ENCODE data around the gene SBF2. TPM values are rescaled to one million over a fixed set of nuclear protein-coding genes. Genes with fewer than 3 reads are reported as not detected.

The SBF2 gene
- total RNA-seq, 5 donors from 2014 or later (not counting 1 experiment from before 2014, with no cell fraction given): 9.5 to 23.5 (median 13.0) TPM

GRCh38 chr11:10294290-10294953 is 403 bp upstream of the SBF2 start:
- Histone ChIP-seq H3K27ac (ENCODE audit: low read length) (no peak overlapping the region), H3K27me3 (replicated peaks in 1 of 2; ENCODE audit: control insufficient read depth in 2 of 2, extremely low read depth in 1 of 2, insufficient read depth in 2 of 2, low read length in 1 of 2) (peaks cover 3 to 11% of the 10 kb centered on the region in 2 experiments), H3K4me1 (ENCODE audit: control insufficient read depth in 1 of 2, extremely low read depth in 1 of 2, insufficient read depth in 2 of 2, low read length in 2 of 2) (peaks cover 18 to 24% of the 10 kb centered on the region in 2 experiments), H3K9me3 (no peaks in the 10 kb centered on the region), H3K36me3 (ENCODE audit: control insufficient read depth in 2 of 2, extremely low read depth in 1 of 2, insufficient read depth in 1 of 2, low read length in 1 of 2) (no peaks in the 10 kb centered on the region), H3K4me3 (ENCODE audit: control insufficient read depth in 1 of 2, extremely low read depth in 1 of 2, low read length in 1 of 2) (peak overlapping the region; percentile 54 to 58)
- peak overlapping the region in 1 of 2 donors; percentile 58 for H3K27ac Mint-ChIP-seq
- peaks cover 36 to 48% (median 44%) of the 10 kb centered on the region in 3 donors for H3K4me1 Mint-ChIP-seq
- ATAC-seq (replicated peaks in 1 of 4) (no peak), DNase-seq (no peak)
- 2% methylated on average over 33 of the region's 45 CpGs for WGBS (ENCODE audit: insufficient coverage)
- no peaks in the 10 kb centered on the region for H3K9me3 Mint-ChIP-seq
- POLR2A ChIA-PET: no interaction called here
- H3K27me3 Mint-ChIP-seq: peaks cover 15 to 23% of the 10 kb centered on the region in 2 donors
- CTCF ChIA-PET: no interaction called here
- peak overlapping the region; percentile 76 to 85 (median 84) for H3K4me3 Mint-ChIP-seq
- peaks cover 6% of the 10 kb centered on the region for H3K36me3 Mint-ChIP-seq

- ATAC-seq (replicated peaks in 1 of 4): no peak
- Histone ChIP-seq H3K4me3 (ENCODE audit: control insufficient read depth in 1 of 2, extremely low read depth in 1 of 2, low read length in 1 of 2) (no peak overlapping the region), H3K36me3 (ENCODE audit: control insufficient read depth in 2 of 2, extremely low read depth in 1 of 2, insufficient read depth in 1 of 2, low read length in 1 of 2) (no peaks in the 10 kb centered on the region), H3K27me3 (replicated peaks in 1 of 2; ENCODE audit: control insufficient read depth in 2 of 2, extremely low read depth in 1 of 2, insufficient read depth in 2 of 2, low read length in 1 of 2) (peaks cover 3 to 16% of the 10 kb centered on the region in 2 experiments), H3K27ac (ENCODE audit: low read length) (no peak overlapping the region), H3K4me1 (ENCODE audit: control insufficient read depth in 1 of 2, extremely low read depth in 1 of 2, insufficient read depth in 2 of 2, low read length in 2 of 2) (peaks cover 15 to 16% of the 10 kb centered on the region in 2 experiments), H3K9me3 (no peaks in the 10 kb centered on the region)
- H3K36me3 Mint-ChIP-seq: peaks cover 6% of the 10 kb centered on the region
- POLR2A ChIA-PET: no interaction called here
- CTCF ChIA-PET: interaction anchor here in 1 of 2 donors (0.8 kb wide), 1 partner anchor 11 kb away, joined by 3 read pairs; no protein-coding TSS in a partner anchor
- H3K27ac Mint-ChIP-seq: no peak overlapping the region
- H3K4me3 Mint-ChIP-seq: peak overlapping the region; percentile 35 to 71 (median 64)
- 88% methylated on average over 11 of the region's 17 CpGs for WGBS (ENCODE audit: insufficient coverage)
- H3K9me3 Mint-ChIP-seq: no peaks in the 10 kb centered on the region
- H3K27me3 Mint-ChIP-seq: peaks cover 15 to 23% of the 10 kb centered on the region in 2 donors
- peaks cover 27 to 36% (median 29%) of the 10 kb centered on the region in 3 donors for H3K4me1 Mint-ChIP-seq
- no peak for DNase-seq
Observed at GRCh38 chr11:10291801-10292638, 2.0 kb downstream of the SBF2 start.

GRCh38 chr11:10289765-10290380 is 4.1 kb downstream of the SBF2 start:
- Mint-ChIP-seq H3K27ac (no peak overlapping the region), H3K27me3 (peaks cover under 1 to 9% of the 10 kb centered on the region in 2 donors), H3K36me3 (peaks cover 13% of the 10 kb centered on the region), H3K9me3 (no peaks in the 10 kb centered on the region), H3K4me3 (no peak overlapping the region), H3K4me1 (peaks cover 18 to 32% (median 23%) of the 10 kb centered on the region in 3 donors)
- Histone ChIP-seq H3K4me1 (ENCODE audit: control insufficient read depth in 1 of 2, extremely low read depth in 1 of 2, insufficient read depth in 2 of 2, low read length in 2 of 2) (peaks cover 12% of the 10 kb centered on the region in 2 experiments), H3K27ac (ENCODE audit: low read length) (no peak overlapping the region), H3K27me3 (replicated peaks in 1 of 2; ENCODE audit: control insufficient read depth in 2 of 2, extremely low read depth in 1 of 2, insufficient read depth in 2 of 2, low read length in 1 of 2) (peaks cover 0 to 16% of the 10 kb centered on the region in 2 experiments), H3K9me3 (no peaks in the 10 kb centered on the region), H3K4me3 (ENCODE audit: control insufficient read depth in 1 of 2, extremely low read depth in 1 of 2, low read length in 1 of 2) (no peak overlapping the region), H3K36me3 (ENCODE audit: control insufficient read depth in 2 of 2, extremely low read depth in 1 of 2, insufficient read depth in 1 of 2, low read length in 1 of 2) (no peaks in the 10 kb centered on the region)
- CTCF ChIA-PET: interaction anchor here in 1 of 2 donors (0.5 to 0.6 kb wide), 2 partner anchors 100 to 1048 kb away, joined by 5 to 9 read pairs; no protein-coding TSS in a partner anchor
- POLR2A ChIA-PET: no interaction called here
- DNase-seq (no peak), ATAC-seq (replicated peaks in 1 of 4) (no peak)
- WGBS (ENCODE audit: insufficient coverage): 93% methylated on average over 2 of the region's 10 CpGs

- 88% methylated on average over 22 of the region's 24 CpGs for WGBS (ENCODE audit: insufficient coverage)
- Histone ChIP-seq H3K36me3 (ENCODE audit: control insufficient read depth in 2 of 2, extremely low read depth in 1 of 2, insufficient read depth in 1 of 2, low read length in 1 of 2) (no peaks in the 10 kb centered on the region), H3K4me1 (ENCODE audit: control insufficient read depth in 1 of 2, extremely low read depth in 1 of 2, insufficient read depth in 2 of 2, low read length in 2 of 2) (peaks cover 5 to 7% of the 10 kb centered on the region in 2 experiments), H3K27me3 (replicated peaks in 1 of 2; ENCODE audit: control insufficient read depth in 2 of 2, extremely low read depth in 1 of 2, insufficient read depth in 2 of 2, low read length in 1 of 2) (peaks cover 0 to 9% of the 10 kb centered on the region in 2 experiments), H3K27ac (ENCODE audit: low read length) (no peak overlapping the region), H3K9me3 (no peaks in the 10 kb centered on the region), H3K4me3 (ENCODE audit: control insufficient read depth in 1 of 2, extremely low read depth in 1 of 2, low read length in 1 of 2) (no peak overlapping the region)
- ChIA-PET POLR2A (interaction anchor here in 1 of 2 donors (0.8 kb wide), 1 partner anchor 19 kb away, joined by 3 read pairs; no protein-coding TSS in a partner anchor), CTCF (interaction anchor here (0.5 to 1.4 kb wide), 2 partner anchors 9 to 1048 kb away, joined by 5 to 9 read pairs; no protein-coding TSS in a partner anchor)
- peaks cover 13% of the 10 kb centered on the region for H3K36me3 Mint-ChIP-seq
- DNase-seq (no peak), ATAC-seq (replicated peaks in 1 of 4) (no peak)
- H3K4me1 Mint-ChIP-seq: peaks cover 16 to 31% (median 20%) of the 10 kb centered on the region in 3 donors
- peaks cover 0 to 8% of the 10 kb centered on the region in 2 donors for H3K27me3 Mint-ChIP-seq
- H3K4me3 Mint-ChIP-seq: no peak overlapping the region
- no peak overlapping the region for H3K27ac Mint-ChIP-seq
- H3K9me3 Mint-ChIP-seq: no peaks in the 10 kb centered on the region
Observed at GRCh38 chr11:10288881-10289764, 4.9 kb downstream of the SBF2 start.

- ATAC-seq (replicated peaks in 1 of 4) (no peak), DNase-seq (no peak)
- Mint-ChIP-seq H3K27ac (no peak overlapping the region), H3K9me3 (no peaks in the 10 kb centered on the region), H3K4me1 (peaks cover 15 to 30% (median 18%) of the 10 kb centered on the region in 3 donors), H3K4me3 (no peak overlapping the region), H3K36me3 (peaks cover 13% of the 10 kb centered on the region), H3K27me3 (peaks cover 0 to 8% of the 10 kb centered on the region in 2 donors)
- Histone ChIP-seq H3K36me3 (ENCODE audit: control insufficient read depth in 2 of 2, extremely low read depth in 1 of 2, insufficient read depth in 1 of 2, low read length in 1 of 2) (no peaks in the 10 kb centered on the region), H3K4me1 (ENCODE audit: control insufficient read depth in 1 of 2, extremely low read depth in 1 of 2, insufficient read depth in 2 of 2, low read length in 2 of 2) (peaks cover 0 to 4% of the 10 kb centered on the region in 2 experiments), H3K9me3 (no peaks in the 10 kb centered on the region), H3K4me3 (ENCODE audit: control insufficient read depth in 1 of 2, extremely low read depth in 1 of 2, low read length in 1 of 2) (no peak overlapping the region), H3K27ac (ENCODE audit: low read length) (no peak overlapping the region), H3K27me3 (replicated peaks in 1 of 2; ENCODE audit: control insufficient read depth in 2 of 2, extremely low read depth in 1 of 2, insufficient read depth in 2 of 2, low read length in 1 of 2) (peaks cover 0 to 9% of the 10 kb centered on the region in 2 experiments)
- ChIA-PET CTCF (interaction anchor here (0.6 to 1.4 kb wide), 4 partner anchors 10 to 628 kb away, joined by 3 to 8 read pairs (median 4); no protein-coding TSS in a partner anchor), POLR2A (interaction anchor here in 1 of 2 donors (0.8 kb wide), 1 partner anchor 20 kb away, joined by 3 read pairs; no protein-coding TSS in a partner anchor)
- 91% methylated on average over 8 of the region's 9 CpGs for WGBS (ENCODE audit: insufficient coverage)
Observed at GRCh38 chr11:10287766-10288715, 6.0 kb downstream of the SBF2 start.
